Fibroblast of the aortic adventitia (primary cell): Measurements from ENCODE around the gene GFPT2. TPM values are rescaled to one million over a fixed set of nuclear protein-coding genes. Genes with fewer than 3 reads are reported as not detected.

Source experiments
- DNase-seq: peaks from one replicate; pipeline ENCODE4 v3.0.0-alpha.2; 2010; ENCODE audit warnings: low read depth
- H3K4me3 ChIP-seq: 2 replicates; pipeline ENCODE4 v1.5.1; 2011; ENCODE audit warnings: low read depth, mild to moderate bottlenecking, control low read depth, low read length, moderate library complexity
- CTCF ChIP-seq: IDR thresholded peaks from 2 replicates; pipeline ENCODE4 v1.5.1; 2011; ENCODE audit warnings: mild to moderate bottlenecking, low read length, control low read depth, inconsistent platforms; ENCODE audit not compliant: insufficient read depth
- total RNA-seq: library from RNA; depleted of rRNA; stranded (reverse); fragments of >200 nt; gene quantifications from 2 replicates; pipeline ENCODE4 v1.2.3, GENCODE V29; 2012; ENCODE audit warnings: low replicate concordance

The GFPT2 gene
- total RNA-seq, 1 donor: 69.8 TPM

GRCh38 chr5:180294913-180295555 lies 58.1 kb downstream of the GFPT2 start:
- DNase-seq: no peak
- TF ChIP-seq CTCF: no peak

DNA sequence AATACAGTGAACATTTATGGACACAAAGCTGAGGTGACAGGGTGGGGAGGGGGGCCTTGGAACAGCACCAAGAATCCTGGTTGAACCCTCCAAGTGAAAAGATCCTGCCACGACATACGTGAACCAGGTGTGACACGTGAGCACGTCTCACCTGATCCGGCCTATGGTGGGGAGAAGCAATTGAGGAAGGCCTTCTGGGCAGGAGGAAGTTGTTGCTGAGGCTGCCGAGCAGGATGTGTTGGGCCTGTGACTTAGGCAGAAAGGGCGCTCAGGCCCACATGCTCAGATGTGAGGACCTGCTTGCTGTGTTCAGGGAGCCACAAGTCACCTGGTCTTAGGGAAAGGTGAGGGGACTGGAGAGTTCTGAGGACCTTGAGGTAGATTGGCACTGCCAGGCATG lies 58.7 kb downstream of the GFPT2 start:
- no peak for TF ChIP-seq CTCF
- DNase-seq: no peak

More at GRCh38 chr5:180294913-180295555, 58.1 kb downstream of the GFPT2 start:
- H3K4me3 ChIP-seq: no peak overlapping the region

DNA sequence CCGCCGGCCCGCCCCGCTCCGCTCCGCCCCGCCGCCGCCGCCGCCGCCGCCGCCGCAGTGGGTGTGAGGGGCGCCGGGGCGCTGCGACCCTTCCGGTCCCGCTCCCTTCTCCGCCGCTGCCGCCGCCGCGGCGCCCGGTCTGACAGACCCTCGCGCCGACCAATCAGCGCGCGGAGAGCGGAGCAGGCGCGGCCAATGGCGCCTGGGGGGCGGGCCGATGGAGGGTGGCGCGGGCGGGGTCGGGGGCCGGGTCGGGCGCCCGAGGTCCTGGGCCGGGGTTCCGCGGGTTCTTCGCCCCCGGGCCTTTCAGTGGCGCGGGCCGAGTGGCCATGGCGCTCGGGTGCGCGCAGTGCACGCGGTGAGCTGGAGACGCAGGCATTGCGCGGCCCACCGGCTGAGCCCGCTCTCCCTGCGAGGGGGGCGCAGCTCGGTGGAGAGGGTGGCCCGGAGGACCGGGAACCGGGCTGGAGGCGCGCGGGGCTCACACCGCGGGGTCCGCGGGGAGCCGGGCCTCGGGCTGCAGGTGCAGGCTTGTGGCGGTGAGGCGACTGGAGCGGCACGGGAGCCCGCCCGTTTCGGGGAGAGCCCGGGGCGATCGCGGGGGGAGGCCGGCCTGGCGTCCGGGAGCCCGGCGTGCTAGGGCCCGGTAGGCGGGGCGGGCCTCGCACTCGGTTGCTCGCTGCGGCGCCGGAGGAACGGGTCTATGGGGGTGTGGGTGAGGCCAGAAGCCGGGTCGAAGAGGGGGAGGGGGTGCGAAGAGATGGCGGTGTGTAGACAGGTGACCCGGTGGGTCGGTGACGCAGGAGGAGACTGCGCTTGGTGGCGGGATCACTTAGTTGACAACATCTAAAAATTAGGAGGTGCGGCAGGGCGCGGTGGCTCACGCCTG lies 60.9 kb downstream of the GFPT2 start, which contains the start of gene MAPK9:
MAPK9 (minus strand) TSS at position 141 of the 889 bp plus-strand sequence. CDS start 11,522 bp downstream, outside the sequence.
- peak; percentile 60 for DNase-seq

More for the DNA sequence above, 58.7 kb downstream of the GFPT2 start:
- no peak overlapping the region for H3K4me3 ChIP-seq

DNA sequence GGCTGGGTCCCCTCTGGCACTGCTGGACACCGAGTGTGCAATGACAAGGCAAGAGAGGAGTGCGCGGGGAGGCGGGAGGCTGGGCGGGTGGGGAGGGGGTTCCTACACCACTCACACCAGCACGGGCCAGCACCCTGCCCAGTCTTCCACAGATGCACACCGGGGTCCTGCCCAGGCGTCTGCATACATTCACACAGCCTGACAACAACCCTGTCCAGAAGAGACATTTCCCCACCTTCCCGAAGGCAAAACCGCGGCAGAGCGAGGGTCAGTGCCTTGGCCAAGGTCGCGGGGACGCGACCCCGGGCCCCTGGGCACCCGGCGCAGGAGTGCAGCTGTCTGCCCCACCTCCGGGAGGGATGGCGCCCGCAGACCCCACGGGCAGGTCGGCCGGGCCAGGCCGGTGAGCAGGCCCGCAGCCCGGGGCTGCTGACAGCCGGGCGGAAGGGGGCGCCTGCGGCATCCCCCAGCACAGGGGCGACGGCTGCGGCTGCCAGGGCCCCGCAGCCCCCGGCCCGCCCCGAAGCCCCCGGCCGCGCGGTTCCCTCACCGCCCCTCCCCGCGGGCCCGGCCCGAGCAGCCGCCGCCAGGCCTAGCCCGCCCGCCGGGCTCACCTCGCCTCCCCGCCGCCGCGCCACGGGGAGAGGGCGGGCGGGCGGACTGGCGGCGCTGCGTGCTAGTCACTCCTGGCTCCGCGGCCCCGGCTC lies 61.7 kb downstream of the GFPT2 start:
- TF ChIP-seq CTCF: peak; percentile 35
- H3K4me3 ChIP-seq: peak overlapping the region; percentile 84
- DNase-seq: no peak

More for the DNA sequence above, 60.9 kb downstream of the GFPT2 start, which contains the start of gene MAPK9:
- no peak for TF ChIP-seq CTCF
- peak within 1 kb of the TSS; percentile 84 for H3K4me3 ChIP-seq

GRCh38 chr5:180290568-180291233 lies 62.4 kb downstream of the GFPT2 start:
- H3K4me3 ChIP-seq: peak overlapping the region; percentile 84
- DNase-seq: no peak
- no peak for TF ChIP-seq CTCF

- H3K4me3 ChIP-seq: peak overlapping the region; percentile 41
- TF ChIP-seq CTCF: no peak
- no peak for DNase-seq
These were observed 63.2 kb downstream of the GFPT2 start for GRCh38 chr5:180289966-180290365.
